ENCODE data around the gene PGBD5. TPM values are rescaled to one million over a fixed set of nuclear protein-coding genes. Genes with fewer than 3 reads are reported as not detected.

Gene PGBD5
- total RNA-seq, 1 donor from 2014 or later: 8.7 TPM

DNA sequence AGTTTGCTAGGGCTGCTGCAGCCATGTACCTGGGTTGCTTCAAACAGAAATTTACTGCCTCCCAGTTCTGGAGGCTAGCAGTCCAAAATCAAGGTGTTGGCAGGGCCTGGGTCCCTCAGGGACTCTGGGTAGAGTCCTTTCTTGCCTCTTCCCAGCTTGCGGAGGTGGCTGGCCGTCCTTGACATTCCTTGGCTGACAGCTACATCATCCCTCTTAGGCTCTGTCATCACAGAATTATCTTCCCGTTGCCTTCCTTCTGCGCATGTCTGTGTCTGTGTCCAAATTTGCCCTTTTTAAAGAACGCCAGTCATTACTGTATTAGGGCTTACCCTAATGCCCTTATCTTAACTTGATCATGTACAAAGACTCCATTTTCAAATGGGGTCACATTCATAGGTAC lies 37.6 kb upstream of the PGBD5 start:
- TF ChIP-seq, protein P1, sequence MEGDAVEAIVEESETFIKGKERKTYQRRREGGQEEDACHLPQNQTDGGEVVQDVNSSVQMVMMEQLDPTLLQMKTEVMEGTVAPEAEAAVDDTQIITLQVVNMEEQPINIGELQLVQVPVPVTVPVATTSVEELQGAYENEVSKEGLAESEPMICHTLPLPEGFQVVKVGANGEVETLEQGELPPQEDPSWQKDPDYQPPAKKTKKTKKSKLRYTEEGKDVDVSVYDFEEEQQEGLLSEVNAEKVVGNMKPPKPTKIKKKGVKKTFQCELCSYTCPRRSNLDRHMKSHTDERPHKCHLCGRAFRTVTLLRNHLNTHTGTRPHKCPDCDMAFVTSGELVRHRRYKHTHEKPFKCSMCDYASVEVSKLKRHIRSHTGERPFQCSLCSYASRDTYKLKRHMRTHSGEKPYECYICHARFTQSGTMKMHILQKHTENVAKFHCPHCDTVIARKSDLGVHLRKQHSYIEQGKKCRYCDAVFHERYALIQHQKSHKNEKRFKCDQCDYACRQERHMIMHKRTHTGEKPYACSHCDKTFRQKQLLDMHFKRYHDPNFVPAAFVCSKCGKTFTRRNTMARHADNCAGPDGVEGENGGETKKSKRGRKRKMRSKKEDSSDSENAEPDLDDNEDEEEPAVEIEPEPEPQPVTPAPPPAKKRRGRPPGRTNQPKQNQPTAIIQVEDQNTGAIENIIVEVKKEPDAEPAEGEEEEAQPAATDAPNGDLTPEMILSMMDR (conservative IDR thresholded peaks at IDR 0.05): no peak
- no peaks in the 10 kb centered on the region for H3K36me3 Mint-ChIP-seq
- H3K4me1 Mint-ChIP-seq (ENCODE audit: unreplicated experiment): no peaks in the 10 kb centered on the region
- no peaks in the 10 kb centered on the region for H3K9me3 Mint-ChIP-seq
- no peak for DNase-seq (ENCODE audit: extremely low spot score, unreplicated experiment)
- H3K4me3 Mint-ChIP-seq: no peak overlapping the region
- peaks cover 6% of the 10 kb centered on the region for H3K27me3 Mint-ChIP-seq
- H3K27ac Mint-ChIP-seq: no peak overlapping the region

- H3K27me3 Mint-ChIP-seq: peaks cover 6% of the 10 kb centered on the region
- DNase-seq (ENCODE audit: extremely low spot score, unreplicated experiment): no peak
- TF ChIP-seq, protein P1 (conservative IDR thresholded peaks at IDR 0.05): no peak
- no peak overlapping the region for H3K27ac Mint-ChIP-seq
- no peaks in the 10 kb centered on the region for H3K9me3 Mint-ChIP-seq
- no peak overlapping the region for H3K4me3 Mint-ChIP-seq
- H3K36me3 Mint-ChIP-seq: no peaks in the 10 kb centered on the region
- H3K4me1 Mint-ChIP-seq (ENCODE audit: unreplicated experiment): no peaks in the 10 kb centered on the region
These were observed 37.2 kb upstream of the PGBD5 start for GRCh38 chr1:230463326-230463725.

DNA sequence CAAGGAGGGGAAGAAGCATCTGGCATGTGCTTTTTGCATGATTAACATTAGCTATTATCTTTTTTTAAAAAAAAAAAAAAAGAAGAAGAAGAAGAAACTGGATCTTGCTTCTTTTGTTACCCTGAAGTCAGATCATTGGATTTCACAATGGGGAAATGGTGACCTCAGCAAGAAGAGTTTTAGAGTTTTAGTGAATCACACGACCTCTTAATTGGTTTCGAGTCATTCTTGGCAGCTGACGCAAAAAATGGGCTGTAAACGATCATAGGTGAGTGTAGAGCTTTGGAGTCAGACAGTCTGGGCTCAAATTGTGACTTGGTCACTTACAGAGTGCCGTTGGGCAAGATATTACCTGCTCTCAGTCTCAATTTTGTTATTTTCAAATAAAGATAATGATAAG lies 33.3 kb upstream of the PGBD5 start:
- Mint-ChIP-seq H3K36me3 (no peaks in the 10 kb centered on the region), H3K9me3 (no peaks in the 10 kb centered on the region), H3K4me3 (no peak overlapping the region), H3K27me3 (peaks cover 15% of the 10 kb centered on the region), H3K4me1 (ENCODE audit: unreplicated experiment) (no peaks in the 10 kb centered on the region), H3K27ac (no peak overlapping the region)
- DNase-seq (ENCODE audit: extremely low spot score, unreplicated experiment): no peak
- TF ChIP-seq, protein P1 (conservative IDR thresholded peaks at IDR 0.05): no peak

DNA sequence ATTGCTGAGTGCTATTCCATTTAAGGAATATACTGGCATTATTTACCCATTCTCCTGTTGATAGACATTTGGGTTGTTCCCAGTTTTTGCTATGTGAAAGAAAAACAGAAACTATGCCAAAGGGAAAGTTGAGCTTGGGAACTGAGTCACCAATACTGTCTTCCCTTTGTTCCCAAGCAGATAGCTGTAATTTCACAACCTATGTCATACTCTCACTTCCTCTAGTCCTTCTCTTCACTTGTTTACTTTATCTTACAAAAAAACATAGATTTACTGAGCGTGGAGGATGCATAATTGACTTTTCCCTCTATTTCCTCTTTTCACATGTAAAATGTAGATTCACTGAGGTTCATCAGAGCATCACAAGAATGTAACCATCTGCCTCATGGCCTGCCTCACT lies 32.4 kb upstream of the PGBD5 start:
- no peak for DNase-seq (ENCODE audit: extremely low spot score, unreplicated experiment)
- Mint-ChIP-seq H3K27me3 (peaks cover 15% of the 10 kb centered on the region), H3K9me3 (no peaks in the 10 kb centered on the region), H3K27ac (no peak overlapping the region), H3K4me3 (no peak overlapping the region), H3K36me3 (no peaks in the 10 kb centered on the region), H3K4me1 (ENCODE audit: unreplicated experiment) (no peaks in the 10 kb centered on the region)
- TF ChIP-seq, protein P1 (conservative IDR thresholded peaks at IDR 0.05): no peak

GRCh38 chr1:230456478-230456877 lies 30.3 kb upstream of the PGBD5 start:
- no peaks in the 10 kb centered on the region for H3K36me3 Mint-ChIP-seq
- no peaks in the 10 kb centered on the region for H3K4me1 Mint-ChIP-seq (ENCODE audit: unreplicated experiment)
- no peaks in the 10 kb centered on the region for H3K9me3 Mint-ChIP-seq
- TF ChIP-seq, protein P1 (conservative IDR thresholded peaks at IDR 0.05): no peak
- DNase-seq (ENCODE audit: extremely low spot score, unreplicated experiment): no peak
- no peak overlapping the region for H3K4me3 Mint-ChIP-seq
- H3K27me3 Mint-ChIP-seq: peaks cover 17% of the 10 kb centered on the region
- H3K27ac Mint-ChIP-seq: no peak overlapping the region

DNA sequence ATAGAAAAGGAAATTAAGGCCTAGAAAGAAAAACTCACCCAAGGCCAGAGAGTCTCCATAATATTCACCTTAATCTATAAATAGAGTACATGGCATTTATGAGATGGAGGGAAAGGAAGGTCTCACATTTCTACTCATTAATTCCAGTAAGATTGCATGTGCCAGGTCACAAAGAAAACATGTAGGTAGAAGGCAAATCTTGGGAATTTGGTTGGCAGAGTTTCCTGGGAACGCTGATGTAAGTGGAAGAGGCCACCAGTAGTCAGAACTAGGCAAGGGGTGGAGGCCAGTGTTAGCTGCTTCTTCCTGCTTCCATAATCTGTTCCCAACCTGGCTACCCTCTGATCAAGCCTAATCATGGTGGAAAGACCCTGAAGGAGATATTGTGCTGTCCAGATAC lies 29.2 kb upstream of the PGBD5 start:
- H3K27me3 Mint-ChIP-seq: peaks cover 12% of the 10 kb centered on the region
- DNase-seq (ENCODE audit: extremely low spot score, unreplicated experiment): no peak
- H3K4me3 Mint-ChIP-seq: no peak overlapping the region
- no peak overlapping the region for H3K27ac Mint-ChIP-seq
- H3K9me3 Mint-ChIP-seq: no peaks in the 10 kb centered on the region
- H3K36me3 Mint-ChIP-seq: no peaks in the 10 kb centered on the region
- no peaks in the 10 kb centered on the region for H3K4me1 Mint-ChIP-seq (ENCODE audit: unreplicated experiment)
- TF ChIP-seq, protein P1 (conservative IDR thresholded peaks at IDR 0.05): no peak

All from type B pancreatic cell (in vitro differentiated cells).